OCI-LY7 (cell line): ENCODE results near the gene NUFIP1. TPM values are rescaled to one million over a fixed set of nuclear protein-coding genes. Genes with fewer than 3 reads are reported as not detected.

Experiments
- BruUV-seq: library from RNA; stranded (reverse); fragments of 400-500 nt; replicated peaks from 2 replicates; lab custom pipeline; 2021; lab: Mats Ljungman, UMichigan
- CTCF ChIA-PET: fragments of 300-600 bp; sonication (Branson Sonifier 250); formaldehyde crosslinking; loops from one replicate; lab custom pipeline; 2022; ENCODE audit warnings: antibody characterized with exemption; ENCODE audit not compliant: unreplicated experiment; lab: Charles Lee
- POLR2A ChIA-PET: fragments of 300-600 bp; sonication (Branson Sonifier 250); formaldehyde crosslinking; loops from one replicate; lab custom pipeline; 2022; ENCODE audit warnings: antibody characterized with exemption; lab: Charles Lee
- DNase-seq: peaks from one replicate; pipeline ENCODE4 v3.0.0-alpha.2; 2015; ENCODE audit warnings: low spot score
- H2AFZ ChIP-seq: fragments of 200-600 bp; sonication (generic), shearing (Covaris generic); 2 replicates; pipeline ENCODE4 v1.6.1; 2014; ENCODE audit warnings: mild to moderate bottlenecking, antibody characterized with exemption, low read length, moderate library complexity
- H3K27ac ChIP-seq: fragments of 200-600 bp; sonication (generic); 2 replicates; pipeline ENCODE4 v1.5.1; 2014; ENCODE audit warnings: mixed run types, low read depth, mild to moderate bottlenecking, moderate library complexity, low read length, inconsistent platforms; ENCODE audit not compliant: poor library complexity, severe bottlenecking
- H3K36me3 ChIP-seq: fragments of 200-600 bp; sonication (generic); 2 replicates; pipeline ENCODE4 v1.6.1; 2014; ENCODE audit warnings: mild to moderate bottlenecking, antibody characterized with exemption, low read length, moderate library complexity, mixed read lengths; ENCODE audit not compliant: insufficient read depth
- H3K4me1 ChIP-seq: fragments of 200-600 bp; sonication (generic); 2 replicates; pipeline ENCODE4 v1.5.1; 2014; ENCODE audit warnings: mild to moderate bottlenecking, low read length; ENCODE audit not compliant: insufficient read depth, poor library complexity, severe bottlenecking
- H3K4me2 ChIP-seq: fragments of 200-600 bp; sonication (generic); 2 replicates; pipeline ENCODE4 v1.6.1; 2014; ENCODE audit warnings: mild to moderate bottlenecking, low read length
- H3K4me3 ChIP-seq: fragments of 200-600 bp; sonication (generic); 2 replicates; pipeline ENCODE4 v1.5.1; 2014; ENCODE audit warnings: mild to moderate bottlenecking, low read depth, low read length; ENCODE audit not compliant: poor library complexity, severe bottlenecking
- H3K79me2 ChIP-seq: fragments of 200-600 bp; sonication (generic); 2 replicates; pipeline ENCODE4 v1.6.1; 2016; ENCODE audit warnings: low read depth, mild to moderate bottlenecking, low read length, moderate library complexity, mixed read lengths; ENCODE audit not compliant: insufficient read depth
- H3K9me2 ChIP-seq: fragments of 200-600 bp; sonication (generic); 2 replicates; pipeline ENCODE4 v1.6.1; 2016; ENCODE audit warnings: mild to moderate bottlenecking, low read length, mixed read lengths; ENCODE audit not compliant: insufficient read depth
- H3K9me3 ChIP-seq: fragments of 200-600 bp; sonication (generic); 2 replicates; pipeline ENCODE4 v1.6.1; 2014; ENCODE audit warnings: mild to moderate bottlenecking, mixed run types, low read length, mixed read lengths
- H4K20me1 ChIP-seq: fragments of 200-600 bp; sonication (generic); 2 replicates; pipeline ENCODE4 v1.6.1; 2014; ENCODE audit warnings: mild to moderate bottlenecking, antibody characterized with exemption, low read length, moderate library complexity, mixed read lengths; ENCODE audit not compliant: insufficient read depth
- EZH2phosphoT487 ChIP-seq: fragments of 200-600 bp; sonication (generic); IDR thresholded peaks from 2 replicates; pipeline ENCODE4 v1.6.1; 2018; ENCODE audit warnings: low read depth, borderline replicate concordance, mild to moderate bottlenecking, mixed run types, antibody characterized with exemption, low read length, moderate library complexity, mixed read lengths
- intact Hi-C: fragments of 100-400 bp; cut with micrococcal nuclease; formaldehyde crosslinking; loops from one replicate; pipeline ENCODE4 v1.10.0; 2022; ENCODE audit not compliant: unreplicated experiment
- total RNA-seq, 2 experiments: library from RNA; depleted of rRNA in 1 of 2; stranded (reverse); fragments of >200 nt in 1 of 2; shearing (Covaris generic) in 1 of 2; gene quantifications; 2 replicates each; pipeline ENCODE4 v1.2.3, GENCODE V29; 2014 to 2022
- TF ChIP-seq, protein P1 (sequence below): fragments of 200-600 bp; sonication (generic); conservative IDR thresholded peaks from 2 replicates; pipeline ENCODE4 v1.5.1; 2014; ENCODE audit warnings: mild to moderate bottlenecking, antibody characterized with exemption, low read length, moderate library complexity, mixed read lengths

The NUFIP1 gene
- total RNA-seq, 2 experiments from 2014 or later = 6.8 to 11.4 TPM

DNA sequence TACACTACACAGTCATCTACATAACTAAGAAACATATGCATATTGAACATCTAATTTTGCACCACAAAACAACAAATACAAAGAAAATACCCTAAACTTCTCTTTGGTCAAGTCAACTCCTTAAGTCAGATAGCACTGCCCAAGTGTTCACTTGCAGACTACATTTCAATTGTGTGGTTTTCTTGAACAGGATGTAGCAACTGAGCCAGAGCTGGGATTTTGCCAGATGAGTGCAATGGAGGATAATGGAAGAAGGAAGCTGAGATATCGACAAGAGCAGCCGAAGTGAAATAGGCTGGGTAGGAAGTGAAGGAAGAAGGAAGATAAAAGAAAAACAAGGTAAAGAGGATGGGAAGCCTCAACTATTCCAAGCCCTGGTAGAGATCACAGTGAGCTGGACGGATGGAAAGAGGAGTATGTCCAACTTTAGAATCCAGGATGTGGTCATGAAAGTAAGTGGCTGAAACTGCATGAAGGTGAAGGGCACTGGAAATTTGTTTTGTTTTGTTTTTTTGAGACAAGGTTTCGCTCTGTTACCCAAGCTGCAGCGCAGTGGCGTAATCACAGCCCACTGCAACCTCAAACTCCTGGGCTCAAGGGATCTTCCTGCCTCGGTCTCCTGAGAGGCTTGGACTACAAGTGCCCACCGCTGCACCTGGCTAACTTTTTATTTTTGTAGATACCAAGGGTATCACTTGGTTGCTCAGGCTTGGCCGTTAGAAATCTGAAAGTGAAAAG, 15.0 kb downstream of the NUFIP1 start:
- intact Hi-C loops = loop anchor here (5.0 kb wide), 2 partner anchors 492 to 1067 kb away; no protein-coding TSS in a partner anchor
- BruUV-seq = no TSS peak
- H3K27ac ChIP-seq = no peak overlapping the region
- ChIA-PET CTCF (no interaction called here), POLR2A (interaction anchor here (1.2 kb wide), 1 partner anchor 17 kb away, joined by 3 read pairs; no protein-coding TSS in a partner anchor)
- no peak overlapping the region for H2AFZ ChIP-seq
- no peak overlapping the region for H3K4me3 ChIP-seq
- no peak for TF ChIP-seq EZH2phosphoT487
- TF ChIP-seq, protein P1, sequence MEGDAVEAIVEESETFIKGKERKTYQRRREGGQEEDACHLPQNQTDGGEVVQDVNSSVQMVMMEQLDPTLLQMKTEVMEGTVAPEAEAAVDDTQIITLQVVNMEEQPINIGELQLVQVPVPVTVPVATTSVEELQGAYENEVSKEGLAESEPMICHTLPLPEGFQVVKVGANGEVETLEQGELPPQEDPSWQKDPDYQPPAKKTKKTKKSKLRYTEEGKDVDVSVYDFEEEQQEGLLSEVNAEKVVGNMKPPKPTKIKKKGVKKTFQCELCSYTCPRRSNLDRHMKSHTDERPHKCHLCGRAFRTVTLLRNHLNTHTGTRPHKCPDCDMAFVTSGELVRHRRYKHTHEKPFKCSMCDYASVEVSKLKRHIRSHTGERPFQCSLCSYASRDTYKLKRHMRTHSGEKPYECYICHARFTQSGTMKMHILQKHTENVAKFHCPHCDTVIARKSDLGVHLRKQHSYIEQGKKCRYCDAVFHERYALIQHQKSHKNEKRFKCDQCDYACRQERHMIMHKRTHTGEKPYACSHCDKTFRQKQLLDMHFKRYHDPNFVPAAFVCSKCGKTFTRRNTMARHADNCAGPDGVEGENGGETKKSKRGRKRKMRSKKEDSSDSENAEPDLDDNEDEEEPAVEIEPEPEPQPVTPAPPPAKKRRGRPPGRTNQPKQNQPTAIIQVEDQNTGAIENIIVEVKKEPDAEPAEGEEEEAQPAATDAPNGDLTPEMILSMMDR = no peak
- H3K36me3 ChIP-seq = peaks cover 82% of the 10 kb centered on the region
- H3K9me2 ChIP-seq = no peaks in the 10 kb centered on the region
- no peaks in the 10 kb centered on the region for H3K9me3 ChIP-seq
- H3K4me1 ChIP-seq = no peaks in the 10 kb centered on the region
- no peak overlapping the region for H3K4me2 ChIP-seq
- H4K20me1 ChIP-seq = peaks cover 5% of the 10 kb centered on the region
- no peaks in the 10 kb centered on the region for H3K79me2 ChIP-seq
- no peak for DNase-seq

DNA sequence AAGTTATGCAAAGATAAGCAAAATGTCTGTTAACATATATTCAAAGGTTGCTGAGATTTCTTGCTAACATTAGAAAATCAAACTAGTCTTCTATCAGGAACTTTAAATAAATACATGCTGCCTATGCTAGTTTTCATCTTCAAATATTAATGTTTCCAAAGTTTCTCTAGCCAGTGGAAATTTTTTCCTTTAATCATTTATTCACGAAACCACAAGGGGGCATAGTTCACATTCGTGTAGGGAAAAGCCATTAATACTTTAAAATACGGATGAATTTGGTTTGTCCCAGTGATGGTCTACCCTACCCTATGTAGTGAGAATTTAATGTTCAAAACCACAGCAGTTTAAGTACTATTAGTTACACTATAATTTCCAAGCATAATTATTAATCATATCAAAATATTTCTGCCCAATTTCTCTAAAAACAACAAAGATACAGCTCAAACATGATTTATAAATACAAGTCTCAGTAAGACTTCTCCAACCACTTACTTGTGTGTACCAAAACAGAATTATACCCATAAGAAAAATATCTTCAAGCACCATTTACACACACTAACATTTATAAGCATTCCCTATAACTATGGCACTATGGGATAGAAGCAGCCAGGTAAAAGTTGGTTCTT, 16.2 kb downstream of the NUFIP1 start:
- no peak overlapping the region for H2AFZ ChIP-seq
- BruUV-seq = no TSS peak
- peaks cover 82% of the 10 kb centered on the region for H3K36me3 ChIP-seq
- no peaks in the 10 kb centered on the region for H3K9me2 ChIP-seq
- no peaks in the 10 kb centered on the region for H3K4me1 ChIP-seq
- H4K20me1 ChIP-seq = peaks cover 5% of the 10 kb centered on the region
- H3K79me2 ChIP-seq = no peaks in the 10 kb centered on the region
- no peak overlapping the region for H3K27ac ChIP-seq
- H3K4me3 ChIP-seq = no peak overlapping the region
- ChIA-PET CTCF (no interaction called here), POLR2A (interaction anchor here (0.6 to 1.2 kb wide), 4 partner anchors 16 to 504 kb away, joined by 3 to 5 read pairs (median 3); no protein-coding TSS in a partner anchor)
- DNase-seq = peak; percentile 38
- H3K9me3 ChIP-seq = no peaks in the 10 kb centered on the region
- TF ChIP-seq, protein P1 = peak; percentile 76
- TF ChIP-seq EZH2phosphoT487 = no peak
- intact Hi-C loops = loop anchor here (5.0 kb wide), 2 partner anchors 491 to 1066 kb away; no protein-coding TSS in a partner anchor
- H3K4me2 ChIP-seq = no peak overlapping the region
